Endothelial cell of umbilical vein (primary cell): ENCODE data around the gene OR2A5. TPM values are rescaled to one million over a fixed set of nuclear protein-coding genes. Genes with fewer than 3 reads are reported as not detected.

Experiments used
- BruUV-seq: library from RNA; stranded (reverse); fragments of 400-500 nt; replicated peaks from 2 replicates; lab custom pipeline; 2021; lab: Mats Ljungman, UMichigan
- CTCF ChIA-PET: fragments of 300-600, 350-600 bp; sonication (Branson Sonifier 250); formaldehyde crosslinking; loops from one replicate; lab custom pipeline; 2021; ENCODE audit warnings: antibody characterized with exemption, inconsistent platforms; lab: Charles Lee
- POLR2A ChIA-PET: fragments of 300-600, 350-600 bp; sonication (Branson Sonifier 250); formaldehyde crosslinking; loops from one replicate; lab custom pipeline; 2021; ENCODE audit warnings: antibody characterized with exemption, inconsistent platforms; lab: Charles Lee
- DNase-seq: peaks from one replicate; pipeline ENCODE4 v3.0.0-alpha.2; 2011; ENCODE audit warnings: low read depth, low spot score
- FAIRE-seq: peaks from 2 replicates; lab custom pipeline; 2011; peaks lifted over from hg19 to GRCh38; lab: Jason Lieb, UNC
- H2AFZ ChIP-seq: 2 replicates; pipeline ENCODE4 v1.6.0; 2012; ENCODE audit warnings: low read depth, low read length, control low read depth, inconsistent platforms
- H3K27ac ChIP-seq: 2 replicates; pipeline ENCODE4 v1.5.1; 2011; ENCODE audit warnings: low read depth, mild to moderate bottlenecking, control low read depth, low read length, moderate library complexity; ENCODE audit not compliant: insufficient read depth
- H3K27me3 ChIP-seq, 2 experiments: 2 replicates each; pipeline versions ENCODE4 v1.6.0 to v1.6.1; 2011; ENCODE audit warnings: low read length in 2 of 2, mixed read lengths in 1 of 2; ENCODE audit not compliant: control insufficient read depth in 2 of 2, insufficient read depth in 2 of 2
- H3K36me3 ChIP-seq, 2 experiments: 2 replicates in 1 of 2; 3 replicates in 1 of 2; pipeline ENCODE4 v1.5.1; 2011; ENCODE audit warnings: low read length in 2 of 2, mild to moderate bottlenecking in 1 of 2, moderate library complexity in 1 of 2; ENCODE audit not compliant: control insufficient read depth in 2 of 2, insufficient read depth in 2 of 2; ENCODE audit errors: extremely low read depth in 1 of 2
- H3K4me1 ChIP-seq: 3 replicates; pipeline ENCODE4 v1.5.1; 2011; ENCODE audit warnings: mild to moderate bottlenecking, low read length; ENCODE audit not compliant: control insufficient read depth, insufficient read depth; ENCODE audit errors: extremely low read depth
- H3K4me2 ChIP-seq: 2 replicates; pipeline ENCODE4 v1.6.1; 2011; ENCODE audit warnings: low read length, control low read depth, mixed read lengths; ENCODE audit not compliant: insufficient read depth
- H3K4me3 ChIP-seq, 3 experiments: fragments of 200-600 bp in 1 of 3; sonication (generic), shearing (Covaris generic) in 1 of 3; replicated peaks in 1 of 3; 2 replicates each; pipeline ENCODE4 v1.5.1; 2011 to 2016; ENCODE audit warnings: control low read depth in 3 of 3, low read length in 3 of 3, mild to moderate bottlenecking in 2 of 3, inconsistent platforms in 1 of 3, low read depth in 1 of 3, moderate library complexity in 1 of 3; ENCODE audit not compliant: insufficient read depth in 1 of 3
- H3K79me2 ChIP-seq: 2 replicates; pipeline ENCODE4 v1.6.0; 2012; ENCODE audit warnings: low read length, inconsistent platforms; ENCODE audit not compliant: control insufficient read depth, insufficient read depth
- H3K9ac ChIP-seq: replicated peaks from 2 replicates; pipeline ENCODE3; 2011; ENCODE audit warnings: low read length, control low read depth; ENCODE audit not compliant: insufficient read depth; ENCODE audit errors: extremely low read depth
- H3K9me1 ChIP-seq: replicated peaks from 3 replicates; pipeline ENCODE4 v1.6.0; 2011; ENCODE audit warnings: mild to moderate bottlenecking, low read length; ENCODE audit not compliant: control insufficient read depth, insufficient read depth; ENCODE audit errors: extremely low read depth
- H3K9me3 ChIP-seq: replicated peaks from 2 replicates; pipeline ENCODE4 v1.5.1; 2012; ENCODE audit warnings: low read length, inconsistent platforms; ENCODE audit not compliant: control insufficient read depth, insufficient read depth
- H4K20me1 ChIP-seq: replicated peaks from 2 replicates; pipeline ENCODE3; 2011; ENCODE audit warnings: mild to moderate bottlenecking, low read length; ENCODE audit not compliant: control insufficient read depth, insufficient read depth; ENCODE audit errors: extremely low read depth
- CTCF ChIP-seq, 2 donors: IDR thresholded peaks; 1 replicate in 1 of 2; 2 replicates in 1 of 2; pipeline ENCODE4 v1.5.1; 2011; ENCODE audit warnings: low read length in 2 of 2, mild to moderate bottlenecking in 2 of 2, moderate library complexity in 2 of 2, control low read depth in 1 of 2, inconsistent platforms in 1 of 2, low read depth in 1 of 2; ENCODE audit not compliant: insufficient read depth in 1 of 2; ENCODE audit errors: extremely low read depth in 1 of 2
- EZH2 ChIP-seq: IDR thresholded peaks from 2 replicates; pipeline ENCODE4 v1.6.1; 2012; ENCODE audit warnings: borderline replicate concordance, low read depth, mild to moderate bottlenecking, moderate library complexity, low read length, inconsistent platforms; ENCODE audit not compliant: severe bottlenecking
- FOS ChIP-seq: IDR thresholded peaks from 2 replicates; pipeline ENCODE4 v1.6.1; 2011; ENCODE audit warnings: mild to moderate bottlenecking, low read length, moderate library complexity, borderline replicate concordance; ENCODE audit not compliant: insufficient read depth
- GATA2 ChIP-seq: IDR thresholded peaks from 2 replicates; pipeline ENCODE4 v1.7.0; 2011; ENCODE audit warnings: low read depth, mild to moderate bottlenecking, moderate library complexity, mixed read lengths, low read length; ENCODE audit not compliant: insufficient read length, insufficient read depth
- JUN ChIP-seq: IDR thresholded peaks from 2 replicates; pipeline ENCODE4 v1.6.1; 2011; ENCODE audit warnings: borderline replicate concordance, low read depth; ENCODE audit not compliant: insufficient read length, insufficient read depth
- MYC ChIP-seq: IDR thresholded peaks from one replicate; pipeline ENCODE4 v1.6.1; 2011; ENCODE audit warnings: mild to moderate bottlenecking, low read depth, low read length
- POLR2A ChIP-seq: IDR thresholded peaks from 2 replicates; pipeline ENCODE4 v1.6.1; 2012; ENCODE audit warnings: low read depth, mild to moderate bottlenecking, control low read depth, low read length
- POLR2AphosphoS5 ChIP-seq: IDR thresholded peaks from 2 replicates; pipeline ENCODE4 v1.6.1; 2012; ENCODE audit warnings: low read depth, mild to moderate bottlenecking, control low read depth, low read length, moderate library complexity; ENCODE audit not compliant: insufficient read depth
- dilution Hi-C: fragments of 300-500 bp; cut with MboI; formaldehyde crosslinking; loops from one replicate; pipeline ENCODE4 v1.15.0; 2019; ENCODE audit warnings: low sequenced_read_pairs; ENCODE audit not compliant: extremely low pct_ligation_motif_present
- intact Hi-C: fragments of 100-400 bp; cut with micrococcal nuclease; formaldehyde crosslinking; loops from one replicate; pipeline ENCODE4 v1.10.0; 2022
- polyA plus RNA-seq, 4 experiments: library from polyadenylated mRNA; depleted of rRNA in 3 of 4; stranded (reverse) in 3 of 4; unstranded in 1 of 4; fragments of >200 nt; gene quantifications; 2 replicates each; pipeline versions ENCODE4 v1.2.1 to v1.2.3, GENCODE V29; 2011 to 2012; ENCODE audit warnings: missing spikeins in 1 of 4
- total RNA-seq: library from RNA; stranded (reverse); gene quantifications from 2 replicates; pipeline ENCODE4 v1.2.3, GENCODE V29; 2021
- TF ChIP-seq, protein P1 (sequence below): IDR thresholded peaks from 2 replicates; pipeline ENCODE4 v1.6.1; 2011; ENCODE audit not compliant: insufficient read depth, insufficient read length

OR2A5 gene
- total and polyA plus RNA-seq, 2 donors (not counting 3 experiments of a cell fraction or from before 2014, with no cell fraction given), result not detected

DNA sequence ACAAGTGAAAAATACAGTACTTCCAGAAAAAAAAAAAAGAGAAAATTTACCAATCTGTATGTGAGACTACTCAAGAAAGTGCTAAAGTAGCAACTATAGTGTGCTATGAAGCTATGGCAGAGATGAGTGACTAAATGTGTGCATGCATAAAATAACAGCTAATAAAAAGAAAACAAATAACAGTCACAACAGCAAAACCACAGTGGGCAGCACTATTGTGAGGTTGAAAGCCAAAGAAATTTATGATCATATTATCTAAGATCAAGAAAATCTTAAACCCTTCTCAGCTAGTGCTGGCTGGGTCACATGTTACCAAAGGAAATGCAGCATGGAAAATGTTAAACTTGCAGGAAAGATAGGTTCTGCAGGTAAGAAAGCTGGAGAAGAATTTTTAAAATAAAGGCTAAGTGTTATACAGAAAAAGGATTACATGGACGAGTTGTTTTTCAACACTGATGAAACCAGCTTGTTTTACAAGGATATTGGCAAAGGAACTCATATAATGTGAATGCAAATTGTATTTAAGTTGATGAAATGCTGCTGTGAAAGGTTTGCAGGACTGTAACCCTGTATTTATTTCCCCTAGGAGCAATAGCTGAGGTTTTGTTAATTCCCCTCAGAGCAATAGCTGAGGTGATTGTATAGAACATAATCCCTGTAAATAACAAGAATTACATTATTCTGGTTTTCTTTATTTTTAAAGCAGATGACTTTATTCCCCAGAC lies 15.6 kb upstream of the OR2A5 start:
- ChIA-PET CTCF (interaction anchor here (1.4 to 2.0 kb wide), 3 partner anchors 95 to 296 kb away, joined by 6 to 8 read pairs (median 7); partner anchors contain the start of gene TCAF1), POLR2A (interaction anchor here (1.0 kb wide), 1 partner anchor 131 kb away, joined by 4 read pairs; the partner anchor contains the start of gene TCAF1)
- H3K4me2 ChIP-seq, result no peak overlapping the region
- no peaks in the 10 kb centered on the region for H3K36me3 ChIP-seq
- peaks cover 7% of the 10 kb centered on the region for H3K4me1 ChIP-seq
- BruUV-seq, result no TSS peak
- FAIRE-seq (no peak), DNase-seq (peak; percentile 34)
- H3K79me2 ChIP-seq, result no peaks in the 10 kb centered on the region
- H3K27me3 ChIP-seq, result no peaks in the 10 kb centered on the region
- H2AFZ ChIP-seq, result no peak overlapping the region
- H3K4me3 ChIP-seq, result no peak overlapping the region
- no peaks in the 10 kb centered on the region for H3K9me1 ChIP-seq
- H3K9me3 ChIP-seq, result no peaks in the 10 kb centered on the region
- H4K20me1 ChIP-seq, result no peaks in the 10 kb centered on the region
- dilution Hi-C loops, result no loop called here
- H3K9ac ChIP-seq, result no peak overlapping the region
- no peak for TF ChIP-seq CTCF (IDR thresholded peaks at IDR 0.05; ENCODE audit: extremely low read depth in 1 of 2, insufficient read depth in 1 of 2, low read depth in 1 of 2, low read length in 2 of 2)
- TF ChIP-seq GATA2, result no peak
- TF ChIP-seq EZH2, result no peak
- no peak for TF ChIP-seq POLR2A
- no peak overlapping the region for H3K27ac ChIP-seq
- intact Hi-C loops, result no loop called here

GRCh38 chr7:144035385-144035784 lies 13.4 kb upstream of the OR2A5 start:
- Histone ChIP-seq H2AFZ (peak overlapping the region; percentile 79), H3K4me3 (no peak overlapping the region), H3K4me2 (no peak overlapping the region), H3K27me3 (no peaks in the 10 kb centered on the region), H3K27ac (no peak overlapping the region), H3K79me2 (no peaks in the 10 kb centered on the region), H4K20me1 (no peaks in the 10 kb centered on the region), H3K36me3 (no peaks in the 10 kb centered on the region), H3K9ac (no peak overlapping the region), H3K9me3 (no peaks in the 10 kb centered on the region), H3K9me1 (no peaks in the 10 kb centered on the region), H3K4me1 (peaks cover 7% of the 10 kb centered on the region)
- CTCF ChIA-PET, result interaction anchor here (1.6 kb wide), 1 partner anchor 92 kb away, joined by 5 read pairs; no protein-coding TSS in a partner anchor
- no peak for TF ChIP-seq POLR2AphosphoS5
- TF ChIP-seq JUN, result no peak
- TF ChIP-seq, protein P1, sequence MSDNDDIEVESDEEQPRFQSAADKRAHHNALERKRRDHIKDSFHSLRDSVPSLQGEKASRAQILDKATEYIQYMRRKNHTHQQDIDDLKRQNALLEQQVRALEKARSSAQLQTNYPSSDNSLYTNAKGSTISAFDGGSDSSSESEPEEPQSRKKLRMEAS, result no peak
- TF ChIP-seq GATA2, result no peak
- no peak for TF ChIP-seq EZH2
- no peak for TF ChIP-seq POLR2A
- no peak for TF ChIP-seq FOS
- no peak for TF ChIP-seq CTCF (IDR thresholded peaks at IDR 0.05; ENCODE audit: extremely low read depth in 1 of 2, insufficient read depth in 1 of 2, low read depth in 1 of 2, low read length in 2 of 2)
- no peak for TF ChIP-seq MYC
- no peak for DNase-seq
- POLR2A ChIA-PET, result no interaction called here
- dilution Hi-C loops, result no loop called here
- BruUV-seq, result no TSS peak
- FAIRE-seq, result no peak
- intact Hi-C loops, result no loop called here
